AG09319 (cell line): Measurements from ENCODE around the gene UBE2L6.

Experiments
- DNase-seq: peaks from one replicate; pipeline ENCODE4 v3.0.0-alpha.2; 2010; ENCODE audit warnings: low read depth; ENCODE audit errors: extremely low read depth
- TF ChIP-seq, protein P1 (sequence below): IDR thresholded peaks from 2 replicates; pipeline ENCODE4 v1.5.1; 2011; ENCODE audit warnings: low read depth, mild to moderate bottlenecking, inconsistent platforms, low read length, moderate library complexity

UBE2L6 gene

DNA sequence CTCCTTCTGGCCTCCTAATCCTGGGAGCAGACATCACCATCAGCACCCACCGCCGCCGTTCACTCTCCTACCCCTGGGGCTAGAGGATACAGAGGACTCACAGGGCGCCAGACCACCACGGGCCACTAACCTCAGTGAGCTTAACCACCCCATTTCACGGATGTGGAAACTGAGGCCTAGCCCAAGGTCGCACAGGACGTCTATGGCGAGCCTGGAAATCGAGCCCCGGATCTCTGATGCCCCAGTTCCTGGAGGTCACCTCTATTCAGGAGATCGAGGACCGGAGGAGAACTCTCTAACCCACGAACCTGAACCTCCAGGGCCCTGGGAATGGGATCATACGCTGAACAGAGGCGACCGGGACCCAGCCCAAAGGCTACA is 37.3 kb downstream of the UBE2L6 start:
- TF ChIP-seq, protein P1, sequence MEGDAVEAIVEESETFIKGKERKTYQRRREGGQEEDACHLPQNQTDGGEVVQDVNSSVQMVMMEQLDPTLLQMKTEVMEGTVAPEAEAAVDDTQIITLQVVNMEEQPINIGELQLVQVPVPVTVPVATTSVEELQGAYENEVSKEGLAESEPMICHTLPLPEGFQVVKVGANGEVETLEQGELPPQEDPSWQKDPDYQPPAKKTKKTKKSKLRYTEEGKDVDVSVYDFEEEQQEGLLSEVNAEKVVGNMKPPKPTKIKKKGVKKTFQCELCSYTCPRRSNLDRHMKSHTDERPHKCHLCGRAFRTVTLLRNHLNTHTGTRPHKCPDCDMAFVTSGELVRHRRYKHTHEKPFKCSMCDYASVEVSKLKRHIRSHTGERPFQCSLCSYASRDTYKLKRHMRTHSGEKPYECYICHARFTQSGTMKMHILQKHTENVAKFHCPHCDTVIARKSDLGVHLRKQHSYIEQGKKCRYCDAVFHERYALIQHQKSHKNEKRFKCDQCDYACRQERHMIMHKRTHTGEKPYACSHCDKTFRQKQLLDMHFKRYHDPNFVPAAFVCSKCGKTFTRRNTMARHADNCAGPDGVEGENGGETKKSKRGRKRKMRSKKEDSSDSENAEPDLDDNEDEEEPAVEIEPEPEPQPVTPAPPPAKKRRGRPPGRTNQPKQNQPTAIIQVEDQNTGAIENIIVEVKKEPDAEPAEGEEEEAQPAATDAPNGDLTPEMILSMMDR = no peak
- DNase-seq = no peak

DNA sequence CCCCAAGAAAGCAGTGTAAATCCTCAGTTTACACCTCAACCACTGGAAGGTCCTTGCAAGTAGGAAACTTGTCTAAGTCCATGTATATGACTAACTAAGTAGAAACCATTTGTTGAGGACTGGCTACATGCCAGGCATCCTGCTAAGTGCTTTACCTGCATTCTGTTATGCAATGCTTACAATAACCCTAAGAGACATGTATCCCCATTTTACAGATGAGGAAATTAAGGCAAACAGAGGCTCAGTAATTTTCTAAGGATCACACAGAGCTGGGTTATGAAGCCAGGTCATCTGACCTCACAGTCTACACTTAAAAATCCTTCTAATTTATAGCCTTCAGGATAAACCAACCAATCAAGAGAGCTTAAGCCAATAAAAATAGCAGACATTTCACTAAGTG is 38.5 kb downstream of the UBE2L6 start:
- TF ChIP-seq, protein P1 = no peak
- no peak for DNase-seq

DNA sequence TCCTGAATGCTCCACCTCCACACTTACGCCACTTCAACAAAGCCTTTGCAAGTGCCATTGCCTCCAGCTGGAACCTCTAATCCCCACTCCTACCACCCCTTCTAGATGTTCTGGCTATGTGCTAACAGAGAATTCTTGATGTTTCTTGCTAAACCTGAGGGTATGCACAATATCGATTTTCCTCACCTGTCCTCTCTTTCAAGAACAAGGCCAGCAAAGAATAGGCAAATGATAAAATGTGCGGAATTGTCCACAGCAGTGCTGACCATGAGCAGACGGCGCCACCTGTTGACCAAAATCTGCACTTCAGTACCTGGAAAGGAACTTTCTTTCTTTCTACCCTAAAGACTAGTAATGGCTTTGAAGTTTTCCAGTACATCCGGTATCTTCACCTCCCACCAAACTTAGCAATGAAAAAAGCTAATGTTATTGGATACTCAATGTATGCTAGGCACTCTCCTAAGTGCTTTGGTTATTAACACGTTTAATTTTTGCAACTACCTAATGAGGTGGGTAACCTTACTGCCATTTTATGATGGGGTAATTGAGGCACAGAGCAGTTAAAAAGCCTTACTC is 40.3 kb downstream of the UBE2L6 start:
- TF ChIP-seq, protein P1 = peak; percentile 94
- no peak for DNase-seq

DNA sequence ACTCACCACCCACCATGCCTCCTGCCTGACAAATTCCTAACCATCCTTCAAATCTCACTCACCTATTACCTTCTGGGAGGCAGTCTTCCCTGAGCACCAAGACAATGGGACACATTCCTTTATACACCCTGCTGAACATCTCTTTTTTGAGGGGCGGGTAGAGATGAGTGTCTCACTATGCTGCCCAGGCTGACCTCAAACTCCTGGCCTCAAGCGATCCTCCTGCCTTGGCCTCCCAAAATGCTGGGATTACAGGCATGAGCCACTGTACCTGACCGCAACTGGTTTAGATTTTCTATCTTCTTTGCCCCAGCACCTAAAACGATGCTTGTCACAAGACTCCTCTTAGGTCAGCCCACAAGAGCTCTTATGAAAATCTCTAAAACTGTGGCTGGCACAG is 44.1 kb downstream of the UBE2L6 start:
- DNase-seq = no peak
- TF ChIP-seq, protein P1 = no peak

DNA sequence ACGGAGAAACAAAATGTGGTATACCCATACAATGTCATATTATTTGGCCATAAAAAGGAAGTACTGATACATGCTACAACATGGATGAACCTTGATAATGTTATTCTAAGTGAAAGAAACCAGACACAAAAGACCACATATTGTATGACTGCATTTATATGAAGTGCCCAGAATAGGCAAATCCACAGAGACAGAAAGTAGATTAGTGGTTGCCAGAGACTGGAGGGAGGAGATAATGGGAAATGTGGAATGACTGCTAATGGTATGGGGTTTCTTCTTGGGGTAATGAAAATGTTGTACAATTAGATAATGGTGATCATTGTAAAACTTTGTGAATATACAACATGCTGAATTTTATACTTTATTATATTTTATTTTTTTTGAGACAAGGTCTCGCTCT is 46.4 kb downstream of the UBE2L6 start:
- TF ChIP-seq, protein P1 = no peak
- no peak for DNase-seq

DNA sequence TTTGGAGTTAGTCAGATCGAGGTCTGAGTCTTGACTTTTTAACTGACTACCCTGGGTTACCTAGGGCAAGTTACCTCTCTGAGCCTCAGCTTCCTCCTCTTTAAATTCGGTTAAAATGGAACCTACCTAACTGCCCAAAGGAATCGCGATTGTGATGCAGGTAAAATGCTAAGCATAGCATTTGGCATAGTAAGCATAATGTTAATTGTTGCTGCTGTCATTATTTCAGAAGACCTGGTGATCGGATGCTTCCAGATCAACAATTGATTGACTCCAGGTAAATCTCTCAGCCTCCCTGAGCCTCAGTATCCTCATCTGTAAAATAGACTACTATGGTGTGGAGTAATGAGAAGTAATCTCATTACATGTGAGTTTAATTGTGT is 51.4 kb downstream of the UBE2L6 start:
- TF ChIP-seq, protein P1 = no peak

DNA sequence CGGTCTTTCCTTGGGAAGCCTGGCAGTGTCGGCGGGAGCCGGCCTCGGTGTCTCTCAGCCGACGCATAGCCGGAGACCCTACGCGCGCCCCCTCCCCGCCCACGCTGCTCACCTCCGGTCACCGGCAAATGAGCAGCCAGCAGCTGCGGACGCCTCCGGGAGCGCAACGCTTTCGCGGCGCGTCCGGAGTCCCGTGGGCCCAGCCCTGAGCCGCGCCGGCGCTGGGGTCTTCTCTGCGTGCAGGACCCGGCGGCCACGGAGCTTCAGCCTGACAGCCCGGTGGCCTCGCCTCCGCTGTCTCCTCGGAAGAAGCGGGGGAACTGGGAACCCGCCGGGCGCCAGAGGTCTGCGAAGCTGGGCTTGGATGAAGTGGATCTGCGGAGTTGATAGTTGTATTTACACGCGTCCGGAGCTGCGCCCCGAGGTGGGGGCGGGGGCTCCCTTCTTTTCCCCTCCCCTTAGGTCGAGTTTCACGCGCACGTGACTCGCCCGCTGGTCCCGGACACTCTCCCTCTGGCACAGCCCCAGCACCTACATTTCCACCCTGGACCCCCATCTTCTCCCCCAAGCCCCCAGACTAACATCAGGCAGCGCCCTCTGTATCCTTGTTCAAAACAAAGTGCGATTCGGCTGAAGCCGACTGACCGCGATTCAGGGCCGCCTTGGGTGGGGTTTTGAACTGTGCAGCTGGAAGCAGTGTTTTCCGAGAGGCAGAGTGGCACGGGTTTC is 52.0 kb downstream of the UBE2L6 start, which contains the start of gene SLC43A1:
Gene SLC43A1 (minus strand): TSS at position 371 of the 729 bp plus-strand sequence. CDS start 1,591 bp downstream, outside the sequence.
- no peak for DNase-seq
- TF ChIP-seq, protein P1 = no peak

More for the DNA sequence above, 51.4 kb downstream of the UBE2L6 start:
- no peak for DNase-seq
